Panc1 (cell line): ENCODE results near the gene LRRTM3.

Experiments
- CTCF ChIP-seq: fragments of 450-650 bp; IDR thresholded peaks from 2 replicates; pipeline ENCODE4 v1.5.1; 2017; ENCODE audit warnings: mild to moderate bottlenecking
- TF ChIP-seq, protein P1 (sequence below), 2 experiments: IDR thresholded peaks; 2 replicates each; pipeline ENCODE4 v1.6.1; 2011 to 2012; ENCODE audit warnings: low read depth in 2 of 2, control low read depth in 1 of 2, low read length in 1 of 2, mild to moderate bottlenecking in 1 of 2, moderate library complexity in 1 of 2; ENCODE audit not compliant: insufficient read depth in 1 of 2

GRCh38 chr10:66880292-66880691, 45.5 kb upstream of the LRRTM3 start:
- TF ChIP-seq, protein P1, sequence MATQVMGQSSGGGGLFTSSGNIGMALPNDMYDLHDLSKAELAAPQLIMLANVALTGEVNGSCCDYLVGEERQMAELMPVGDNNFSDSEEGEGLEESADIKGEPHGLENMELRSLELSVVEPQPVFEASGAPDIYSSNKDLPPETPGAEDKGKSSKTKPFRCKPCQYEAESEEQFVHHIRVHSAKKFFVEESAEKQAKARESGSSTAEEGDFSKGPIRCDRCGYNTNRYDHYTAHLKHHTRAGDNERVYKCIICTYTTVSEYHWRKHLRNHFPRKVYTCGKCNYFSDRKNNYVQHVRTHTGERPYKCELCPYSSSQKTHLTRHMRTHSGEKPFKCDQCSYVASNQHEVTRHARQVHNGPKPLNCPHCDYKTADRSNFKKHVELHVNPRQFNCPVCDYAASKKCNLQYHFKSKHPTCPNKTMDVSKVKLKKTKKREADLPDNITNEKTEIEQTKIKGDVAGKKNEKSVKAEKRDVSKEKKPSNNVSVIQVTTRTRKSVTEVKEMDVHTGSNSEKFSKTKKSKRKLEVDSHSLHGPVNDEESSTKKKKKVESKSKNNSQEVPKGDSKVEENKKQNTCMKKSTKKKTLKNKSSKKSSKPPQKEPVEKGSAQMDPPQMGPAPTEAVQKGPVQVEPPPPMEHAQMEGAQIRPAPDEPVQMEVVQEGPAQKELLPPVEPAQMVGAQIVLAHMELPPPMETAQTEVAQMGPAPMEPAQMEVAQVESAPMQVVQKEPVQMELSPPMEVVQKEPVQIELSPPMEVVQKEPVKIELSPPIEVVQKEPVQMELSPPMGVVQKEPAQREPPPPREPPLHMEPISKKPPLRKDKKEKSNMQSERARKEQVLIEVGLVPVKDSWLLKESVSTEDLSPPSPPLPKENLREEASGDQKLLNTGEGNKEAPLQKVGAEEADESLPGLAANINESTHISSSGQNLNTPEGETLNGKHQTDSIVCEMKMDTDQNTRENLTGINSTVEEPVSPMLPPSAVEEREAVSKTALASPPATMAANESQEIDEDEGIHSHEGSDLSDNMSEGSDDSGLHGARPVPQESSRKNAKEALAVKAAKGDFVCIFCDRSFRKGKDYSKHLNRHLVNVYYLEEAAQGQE (IDR thresholded peaks at IDR 0.05; ENCODE audit: insufficient read depth in 1 of 2, low read depth in 2 of 2, low read length in 1 of 2) = no peak
- TF ChIP-seq CTCF = no peak
